ENCODE results near the gene ENDOG.
"Not testable (repeated sequence)": the region's sequence is repeated elsewhere in the genome, so short reads cannot be mapped to it uniquely, and the experiment has no call there.

Gene ENDOG

DNA sequence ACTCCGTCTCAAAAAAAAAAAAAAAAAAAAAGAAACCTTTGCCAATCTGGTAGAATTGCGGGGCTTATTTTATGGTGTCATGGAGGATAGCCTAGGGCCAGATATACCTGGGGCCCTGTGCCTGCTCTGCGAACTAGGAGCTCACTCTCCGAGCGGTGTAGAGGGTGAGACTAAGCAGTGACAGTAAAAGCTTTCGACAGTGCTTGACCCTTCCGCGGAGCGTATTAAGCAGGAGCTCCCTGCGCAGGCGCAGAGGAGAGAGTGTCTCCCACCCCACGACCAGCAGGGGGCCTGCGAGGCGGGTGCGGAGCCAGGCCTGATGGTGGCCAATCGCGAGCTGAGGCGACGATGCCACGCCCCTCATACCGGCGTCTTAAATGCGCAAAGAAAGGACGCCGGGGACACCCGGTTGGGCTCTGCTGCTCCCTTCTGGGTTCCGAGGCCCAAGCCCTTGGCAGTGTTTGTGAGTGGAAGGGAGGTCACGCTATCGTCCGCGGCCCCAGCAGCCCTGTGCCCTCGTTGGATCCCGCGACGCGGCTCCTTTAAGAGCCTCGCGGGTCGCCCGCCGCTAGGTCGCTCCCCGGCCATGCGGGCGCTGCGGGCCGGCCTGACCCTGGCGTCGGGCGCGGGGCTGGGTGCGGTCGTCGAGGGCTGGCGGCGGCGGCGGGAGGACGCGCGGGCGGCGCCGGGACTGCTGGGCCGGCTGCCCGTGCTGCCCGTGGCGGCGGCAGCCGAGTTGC, at the start of gene ENDOG:
Gene ENDOG (plus strand): TSS at position 402 of the 740 bp plus-strand sequence. CDS start 185 bp downstream, at position 587.
- peak; percentile 84 to 88 for DNase-seq

DNA sequence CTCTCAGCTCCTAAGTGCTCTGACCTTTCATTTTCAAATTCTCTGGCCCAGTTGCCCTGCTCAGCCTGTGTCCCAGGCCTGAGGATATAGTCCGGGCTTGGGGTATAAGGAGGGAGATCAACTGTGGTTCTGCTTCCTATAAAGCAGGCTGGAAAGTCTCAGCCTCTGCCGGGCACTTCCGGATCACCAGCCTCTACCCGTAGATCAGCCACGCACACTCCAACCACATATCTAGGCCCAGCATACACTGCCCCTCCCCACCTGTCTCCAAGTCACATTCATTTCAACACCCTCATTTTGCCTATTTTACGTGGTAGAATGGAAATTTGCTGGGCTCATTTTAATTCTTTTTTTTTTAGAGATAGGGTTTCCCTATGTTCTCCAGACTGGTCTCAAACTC, 49.7 kb upstream of the ENDOG start:
- no peak for DNase-seq

DNA sequence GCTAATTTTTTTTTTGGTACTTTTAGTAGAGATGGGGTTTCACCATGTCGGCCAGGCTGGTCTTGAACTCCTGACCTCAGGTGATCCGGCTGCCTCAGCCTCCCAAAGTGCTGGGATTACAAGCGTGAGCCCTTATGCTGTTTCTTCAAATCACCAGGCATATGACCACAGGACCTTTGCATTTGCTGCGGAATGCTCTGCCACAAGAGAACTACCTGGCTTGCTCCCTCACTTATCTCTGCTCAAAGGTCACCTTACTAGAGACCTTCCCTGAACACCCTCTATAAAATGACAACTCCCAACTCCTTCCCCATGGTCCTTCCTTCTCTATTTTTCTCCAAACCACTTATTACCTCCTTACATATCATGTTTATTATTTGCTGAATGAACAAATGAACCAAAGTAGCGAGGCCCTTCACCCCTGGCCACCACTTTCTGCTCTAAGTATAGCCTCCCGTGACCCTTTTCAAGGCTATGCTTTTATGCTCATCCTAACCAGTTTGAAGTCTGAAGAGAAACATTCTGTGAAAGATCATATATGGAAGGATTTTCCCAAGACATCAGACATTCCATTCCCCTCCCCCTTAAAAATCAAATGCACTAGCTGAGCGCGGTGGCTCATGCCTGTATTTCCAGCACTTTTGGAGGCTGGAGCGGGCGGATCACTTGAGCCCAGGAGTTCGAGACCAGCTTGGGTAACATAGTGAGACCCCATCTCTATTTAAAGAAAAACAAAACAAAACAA, 47.8 kb upstream of the ENDOG start:
- no peak for DNase-seq

DNA sequence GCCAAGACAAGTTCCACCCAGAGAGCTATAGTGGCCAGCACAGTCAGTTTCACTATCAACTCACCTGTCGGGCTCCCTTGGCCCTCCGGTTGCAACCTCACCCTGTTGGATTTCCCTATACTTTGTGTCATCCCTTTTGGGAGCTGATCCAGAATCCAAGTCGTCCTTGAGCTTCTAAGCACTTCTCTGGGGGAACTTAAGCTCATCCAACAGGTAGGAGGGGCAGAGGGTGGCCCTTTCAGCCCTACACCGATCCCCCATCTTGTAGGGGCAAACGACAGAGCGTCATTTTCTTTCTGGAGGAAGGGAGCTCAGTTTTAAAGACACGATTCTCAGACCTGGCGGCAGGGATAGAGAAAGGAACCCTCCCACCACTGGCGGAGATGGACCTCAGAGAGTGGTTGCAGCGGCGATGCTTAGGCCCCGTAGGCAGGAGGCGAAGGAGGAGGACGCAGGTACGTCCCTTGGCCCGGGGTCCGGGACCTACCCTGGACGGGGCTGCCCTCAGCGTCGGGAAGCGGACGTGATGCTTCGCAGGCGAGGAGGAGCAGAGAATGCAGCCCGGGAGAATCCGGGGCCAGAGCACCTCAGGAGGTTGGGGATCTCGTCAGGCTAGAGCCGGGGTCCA, 47.1 kb upstream of the ENDOG start:
- no peak for DNase-seq

DNA sequence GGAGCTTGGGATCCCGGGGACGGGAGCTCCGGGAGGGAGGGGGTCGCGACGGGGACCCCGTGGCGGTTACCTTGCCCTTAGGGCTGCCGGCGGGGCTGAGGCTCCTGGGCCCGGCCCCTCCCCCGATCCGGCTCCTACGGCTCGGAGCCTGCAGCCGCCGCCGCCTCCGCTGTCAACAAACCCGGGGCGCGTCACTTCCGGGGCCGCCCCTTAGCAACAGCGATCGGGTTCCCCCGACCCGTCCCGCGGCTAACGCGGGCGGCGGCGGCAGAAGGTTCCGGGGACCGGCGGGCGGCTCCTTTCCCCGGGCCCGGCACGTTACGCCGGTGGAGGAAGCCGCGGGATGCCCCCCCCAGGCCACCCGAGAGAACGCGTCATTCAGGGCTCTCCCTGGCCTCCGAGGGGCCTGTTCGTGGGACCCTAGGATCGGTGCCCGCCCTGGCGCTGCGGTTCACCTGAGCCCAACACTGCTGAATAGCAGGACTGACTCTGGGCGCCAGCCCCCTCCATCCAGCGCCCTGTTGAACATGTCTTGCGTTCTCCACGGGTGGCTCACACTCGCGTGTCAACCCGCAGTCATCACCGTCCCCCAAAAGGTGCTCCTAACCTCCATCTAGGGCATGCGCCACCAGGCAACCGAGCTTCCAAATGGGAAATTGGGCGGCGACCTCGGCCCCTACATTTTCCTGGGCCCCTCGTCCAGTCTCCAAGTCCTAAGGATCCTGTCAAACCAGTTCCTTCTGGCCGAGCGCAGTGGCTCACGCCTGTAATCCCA, 46.4 kb upstream of the ENDOG start, which contains the start of gene ZER1:
Gene ZER1 (minus strand): TSS at position 183 of the 775 bp plus-strand sequence. CDS start 16,362 bp downstream, outside the sequence.
- peak; percentile 81 to 87 for DNase-seq

DNA sequence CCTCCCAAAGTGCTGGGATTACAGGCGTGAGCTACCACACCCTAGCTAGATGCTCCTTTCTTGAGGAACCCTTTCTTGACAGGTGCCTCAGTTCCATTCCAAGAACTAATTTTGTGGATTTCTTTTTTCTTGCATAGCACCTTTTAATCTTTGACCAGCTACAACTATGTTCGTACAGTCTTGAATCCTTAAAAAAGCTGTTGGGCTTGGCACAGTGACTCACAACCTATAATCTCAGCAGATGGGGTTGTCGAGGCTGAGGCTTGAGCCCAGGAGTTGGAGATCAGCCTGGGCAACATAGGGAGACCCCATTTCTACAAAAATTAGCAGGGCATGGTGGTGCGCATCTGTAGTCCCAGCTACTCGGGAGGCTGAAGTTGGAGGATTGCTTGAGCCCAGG, 45.3 kb upstream of the ENDOG start:
- DNase-seq = no peak

DNA sequence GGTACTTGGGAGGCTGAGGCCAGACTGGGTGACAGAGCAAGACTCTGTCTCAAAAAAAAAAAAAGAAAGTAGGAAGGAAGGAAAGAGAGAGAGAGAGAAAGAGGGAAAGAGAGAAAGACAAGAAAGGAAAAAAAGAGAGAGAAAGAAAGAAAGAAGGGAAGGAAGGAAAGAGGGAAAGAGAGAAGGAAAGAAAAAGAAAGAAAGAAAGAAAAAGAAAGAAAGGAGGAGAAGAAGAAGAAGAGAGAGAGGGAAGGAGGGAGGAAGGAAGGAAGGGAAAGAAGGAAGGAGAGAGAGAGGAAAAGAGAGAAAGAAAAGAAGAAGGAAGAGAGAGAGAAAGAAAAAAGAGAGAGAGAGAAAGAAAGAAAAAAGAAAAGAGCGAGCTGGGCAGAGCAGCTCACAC, 43.5 kb upstream of the ENDOG start:
- DNase-seq = no peak

- DNase-seq = not testable (repeated sequence)
Measured at GRCh38 chr9:128780093-128780492, 38.2 kb upstream of the ENDOG start.

GRCh38 chr9:128781187-128782070, 36.9 kb upstream of the ENDOG start:
- no peak for DNase-seq

GRCh38 chr9:128782669-128783068, 35.6 kb upstream of the ENDOG start:
- DNase-seq = no peak

- DNase-seq = no peak
Measured at GRCh38 chr9:128785427-128785826, 32.9 kb upstream of the ENDOG start.

DNA sequence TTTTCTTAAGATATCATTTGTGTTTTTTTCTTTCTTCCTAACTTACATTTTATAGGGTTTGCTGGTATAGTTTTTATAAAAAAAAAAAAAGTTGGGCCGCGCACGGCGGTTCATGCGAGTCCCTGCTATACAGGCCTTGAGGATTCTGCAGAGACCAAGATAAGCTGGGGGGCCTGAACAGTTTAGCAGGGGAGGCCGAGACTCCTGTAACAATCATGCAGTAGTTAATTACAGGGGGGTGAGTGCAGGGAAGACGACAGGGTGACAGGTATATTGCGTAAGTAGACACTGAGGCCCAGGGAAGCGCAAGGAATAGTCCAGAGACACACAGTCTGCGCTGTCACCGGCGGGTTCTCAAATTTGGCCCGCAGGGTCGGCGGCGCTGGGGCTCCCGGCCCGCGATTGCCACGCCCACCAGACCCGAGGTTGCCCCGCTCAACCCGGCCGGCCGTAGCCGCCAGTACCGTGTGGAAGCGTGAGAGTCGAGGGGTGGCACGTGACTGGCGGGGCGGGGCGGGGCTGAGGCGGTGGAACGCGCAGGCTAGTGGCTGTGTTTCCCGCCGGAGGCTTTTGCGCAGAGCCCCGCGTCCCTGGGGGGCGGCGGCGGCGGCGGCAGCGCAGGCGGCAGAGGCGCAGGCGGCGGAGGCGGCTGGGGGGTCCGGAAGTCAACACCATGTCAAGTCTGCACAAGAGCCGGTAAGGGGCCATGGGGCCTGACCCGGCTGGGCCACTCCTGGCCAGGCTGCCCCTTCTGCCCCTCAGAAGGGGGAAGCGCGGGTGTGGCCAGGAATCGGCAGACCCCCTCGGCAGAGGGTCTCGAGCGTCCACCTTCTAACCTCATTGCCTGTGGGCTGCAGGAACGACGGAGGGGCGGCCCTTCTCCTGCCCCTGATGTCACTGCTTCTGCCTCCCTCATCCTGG, 31.4 kb upstream of the ENDOG start, which contains the start of gene TBC1D13:
Gene TBC1D13 (plus strand): TSS at position 573 of the 921 bp plus-strand sequence. CDS start 101 bp downstream, at position 674.
- peak; percentile 84 to 85 for DNase-seq

GRCh38 chr9:128787659-128788058, 30.6 kb upstream of the ENDOG start:
- DNase-seq = no peak

- no peak for DNase-seq
Measured at GRCh38 chr9:128788445-128788844, 29.9 kb upstream of the ENDOG start.

- DNase-seq = no peak
Measured at GRCh38 chr9:128790536-128790935, 27.8 kb upstream of the ENDOG start.

DNA sequence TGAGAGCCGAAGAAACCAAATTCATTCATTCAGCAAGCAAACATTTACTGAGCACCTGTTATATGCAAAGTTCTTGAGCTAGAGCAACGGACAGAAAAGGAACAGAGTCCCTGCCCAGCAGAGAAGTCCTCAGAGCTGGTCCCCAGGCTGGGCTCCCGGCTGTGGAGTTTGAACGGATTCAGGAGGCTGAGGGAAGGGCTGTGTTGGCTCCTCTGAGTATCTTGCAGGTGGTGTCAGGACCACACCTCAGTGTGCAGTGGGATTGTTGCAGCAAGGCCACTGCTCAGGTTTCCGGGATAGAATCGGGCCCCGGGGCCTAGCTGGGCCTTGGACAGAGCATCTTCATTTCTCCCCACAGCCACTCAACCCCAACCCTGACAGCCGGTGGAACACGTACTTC, 26.2 kb upstream of the ENDOG start:
- no peak for DNase-seq

GRCh38 chr9:128792978-128793686, 25.2 kb upstream of the ENDOG start:
- no peak for DNase-seq

GRCh38 chr9:128794961-128795360, 23.3 kb upstream of the ENDOG start:
- not testable (repeated sequence) for DNase-seq

DNA sequence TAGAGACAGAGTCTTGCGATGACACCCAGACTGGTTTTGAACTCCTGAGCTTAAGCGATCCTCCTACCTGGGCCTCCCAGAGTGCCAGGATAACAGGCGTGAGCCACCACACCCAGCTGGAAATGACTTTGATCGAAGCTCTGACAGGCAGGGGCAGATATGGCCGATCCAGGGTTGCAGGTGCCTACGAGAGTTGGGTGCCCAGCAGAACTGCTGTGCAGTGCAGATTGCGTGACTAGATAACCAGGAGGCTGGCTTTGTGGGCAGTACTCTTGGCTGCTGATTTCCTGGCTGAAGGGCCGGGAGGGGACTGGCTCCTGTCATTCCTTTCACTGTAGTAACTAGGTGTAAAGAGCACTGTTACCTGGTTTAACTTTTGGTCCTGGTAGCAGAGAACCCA, 19.4 kb upstream of the ENDOG start:
- DNase-seq = no peak

- DNase-seq = no peak
Measured at GRCh38 chr9:128800061-128800460, 18.2 kb upstream of the ENDOG start.
